PC-9 (cell line): ENCODE data around the gene BCL2L1. TPM values are rescaled to one million over a fixed set of nuclear protein-coding genes. Genes with fewer than 3 reads are reported as not detected.
A peak's percentile ranks its signal among the peaks of the same experiment; 100 is the strongest.
"Not testable (repeated sequence)": the region's sequence is repeated elsewhere in the genome, so short reads cannot be mapped to it uniquely, and the experiment has no call there.

Experiments used
- BruUV-seq: library from RNA; stranded (reverse); fragments of 400-500 nt; replicated peaks from 2 replicates; lab custom pipeline; 2021; lab: Mats Ljungman, UMichigan
- CTCF ChIA-PET: fragments of 300-600 bp; sonication (Branson Sonifier 250); formaldehyde crosslinking; loops from one replicate; lab custom pipeline; 2022; ENCODE audit warnings: antibody characterized with exemption; lab: Charles Lee
- POLR2A ChIA-PET: fragments of 300-600 bp; sonication (Branson Sonifier 250); formaldehyde crosslinking; loops from one replicate; lab custom pipeline; 2022; ENCODE audit warnings: antibody characterized with exemption; ENCODE audit not compliant: unreplicated experiment; lab: Charles Lee
- DNase-seq, 2 experiments: peaks; one replicate each; pipeline versions ENCODE4 v3.0.0 to v3.0.0-alpha.2; 2015 to 2022; ENCODE audit warnings: mixed read lengths in 1 of 2
- H2AFZ ChIP-seq: fragments of 200-600 bp; sonication (generic); 2 replicates; pipeline ENCODE4 v1.8.1; 2017; ENCODE audit warnings: antibody characterized with exemption
- H3F3A ChIP-seq: fragments of 200-600 bp; sonication (generic); 2 replicates; pipeline ENCODE4 v1.8.1; 2017; ENCODE audit warnings: antibody characterized with exemption, mild to moderate bottlenecking, low read depth; ENCODE audit not compliant: insufficient read depth
- H3K27ac ChIP-seq: fragments of 200-600 bp; sonication (generic); 2 replicates; pipeline ENCODE4 v1.6.1; 2016; ENCODE audit warnings: mixed run types
- H3K27me3 ChIP-seq: fragments of 200-600 bp; sonication (generic); 2 replicates; pipeline ENCODE4 v1.6.1; 2016; ENCODE audit warnings: low read depth, mixed run types; ENCODE audit not compliant: insufficient read depth
- H3K36me3 ChIP-seq: fragments of 200-600 bp; sonication (generic); 2 replicates; pipeline ENCODE4 v1.6.1; 2016; ENCODE audit warnings: low read depth, mixed run types
- H3K4me1 ChIP-seq: fragments of 200-600 bp; sonication (generic); replicated peaks from 2 replicates; pipeline ENCODE4 v1.6.1; 2016; ENCODE audit warnings: mixed run types; ENCODE audit not compliant: insufficient read depth
- H3K4me2 ChIP-seq: fragments of 200-600 bp; sonication (generic); 2 replicates; pipeline ENCODE4 v1.6.1; 2017; ENCODE audit warnings: mixed run types
- H3K4me3 ChIP-seq: fragments of 200-600 bp; sonication (generic); 2 replicates; pipeline ENCODE4 v1.6.1; 2016; ENCODE audit warnings: mixed run types
- H3K79me2 ChIP-seq: fragments of 200-600 bp; sonication (generic); 2 replicates; pipeline ENCODE4 v1.6.1; 2017; ENCODE audit warnings: low read depth, mixed run types
- H3K9me2 ChIP-seq: fragments of 200-600 bp; sonication (generic); 2 replicates; pipeline ENCODE4 v1.8.1; 2017; ENCODE audit warnings: mild to moderate bottlenecking; ENCODE audit not compliant: insufficient read depth
- H3K9me3 ChIP-seq: fragments of 200-600 bp; sonication (generic); 2 replicates; pipeline ENCODE4 v1.8.1; 2016; ENCODE audit warnings: low read depth; ENCODE audit not compliant: insufficient read depth
- H4K20me1 ChIP-seq: fragments of 200-600 bp; sonication (generic); 2 replicates; pipeline ENCODE4 v1.8.1; 2017; ENCODE audit not compliant: insufficient read depth
- CTCF ChIP-seq: fragments of 200-600 bp; sonication (generic); conservative IDR thresholded peaks from 2 replicates; pipeline ENCODE4 v1.6.1; 2017; ENCODE audit warnings: mixed run types, antibody characterized with exemption, mild to moderate bottlenecking, moderate library complexity
- EZH2 ChIP-seq: fragments of 200-600 bp; sonication (generic); IDR thresholded peaks from 2 replicates; pipeline ENCODE4 v1.8.0; 2017; ENCODE audit warnings: antibody characterized with exemption, low read depth
- intact Hi-C: fragments of 100-400 bp; cut with micrococcal nuclease; formaldehyde crosslinking; loops from one replicate; pipeline ENCODE4 v1.10.0; 2022; ENCODE audit not compliant: unreplicated experiment
- total RNA-seq: library from RNA; stranded (reverse); gene quantifications from 2 replicates; pipeline ENCODE4 v1.2.3, GENCODE V29; 2021

The BCL2L1 gene
- total RNA-seq, 1 experiment from 2014 or later = 125 TPM

- peaks cover 11% of the 10 kb centered on the region; the same call in 1 of the 2 replicates for H3K4me1 ChIP-seq
- no peaks in the 10 kb centered on the region for H3K9me2 ChIP-seq
- CTCF ChIA-PET = no interaction called here
- BruUV-seq = no TSS peak
- H3K79me2 ChIP-seq = peaks cover 95% of the 10 kb centered on the region
- no peak for TF ChIP-seq CTCF
- no peak for TF ChIP-seq EZH2
- no peak overlapping the region for H3K4me3 ChIP-seq
- no peaks in the 10 kb centered on the region for H3K27me3 ChIP-seq
- H4K20me1 ChIP-seq = peaks cover 73% of the 10 kb centered on the region
- DNase-seq = peak in 1 of 2 experiments; percentile 4
- intact Hi-C loops = no loop called here
- H3K4me2 ChIP-seq = no peak overlapping the region
- no peak overlapping the region for H3K27ac ChIP-seq
- H3K9me3 ChIP-seq = no peaks in the 10 kb centered on the region
- peaks cover 33% of the 10 kb centered on the region for H3K36me3 ChIP-seq
- H2AFZ ChIP-seq = no peak overlapping the region
- H3F3A ChIP-seq = peaks cover 81% of the 10 kb centered on the region
- POLR2A ChIA-PET = no interaction called here
Measured at GRCh38 chr20:31671324-31671723, 51.3 kb downstream of the BCL2L1 start.

DNA sequence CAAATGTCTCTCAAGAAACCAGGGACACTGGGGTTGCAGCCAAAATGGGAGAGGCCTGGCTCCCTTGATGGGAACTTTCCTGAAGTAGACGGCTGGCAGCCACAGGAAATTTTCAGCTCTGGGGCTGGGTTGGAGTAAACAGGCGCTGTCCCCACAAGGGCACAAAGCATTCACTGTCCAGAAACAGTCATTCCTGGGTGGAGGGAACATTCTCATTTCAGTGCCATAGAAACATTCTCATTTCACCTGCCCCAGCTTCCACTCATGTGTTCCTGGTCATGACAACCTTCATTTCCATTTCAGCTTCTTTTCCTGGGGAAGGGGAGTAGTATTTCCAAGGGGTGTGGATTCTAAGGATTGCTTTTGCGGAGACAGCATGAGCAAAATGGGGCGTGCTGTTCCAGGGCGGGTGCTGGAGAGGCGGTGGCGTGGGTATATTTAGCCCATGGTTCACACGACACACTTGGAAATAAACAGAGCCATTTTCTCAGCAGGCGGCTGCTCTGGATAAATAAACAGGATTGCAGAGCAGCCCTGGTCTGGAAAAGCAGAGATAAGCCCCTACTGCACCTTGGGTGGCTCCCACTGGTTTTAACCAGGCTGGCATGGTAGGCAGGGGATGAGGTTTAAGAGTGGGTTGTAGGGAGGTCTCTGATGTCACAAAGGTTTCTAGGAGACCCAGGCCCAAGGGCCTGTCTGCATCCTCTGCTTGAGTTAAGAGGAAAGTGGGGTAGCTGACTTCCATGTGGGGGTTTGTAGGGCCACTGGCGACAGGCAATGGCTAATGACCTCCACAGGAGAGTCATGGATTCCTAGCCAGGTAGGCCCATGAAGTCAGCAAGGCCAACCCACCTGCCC is 52.1 kb downstream of the BCL2L1 start:
- no peaks in the 10 kb centered on the region for H3K9me2 ChIP-seq
- no TSS peak for BruUV-seq
- CTCF ChIA-PET = no interaction called here
- no peak overlapping the region for H3K4me2 ChIP-seq
- H3K27me3 ChIP-seq = no peaks in the 10 kb centered on the region
- no peak for TF ChIP-seq EZH2
- TF ChIP-seq CTCF = no peak
- H3K4me1 ChIP-seq = peaks cover 18% of the 10 kb centered on the region
- H3F3A ChIP-seq = peaks cover 85% of the 10 kb centered on the region
- POLR2A ChIA-PET = interaction anchor here (0.6 to 0.7 kb wide), 2 partner anchors 49 to 54 kb away, joined by 4 to 6 read pairs; no protein-coding TSS in a partner anchor
- peaks cover 92% of the 10 kb centered on the region for H3K79me2 ChIP-seq
- no peaks in the 10 kb centered on the region for H3K9me3 ChIP-seq
- H3K36me3 ChIP-seq = peaks cover 32% of the 10 kb centered on the region
- peak in 1 of 2 experiments; percentile 15 for DNase-seq
- H2AFZ ChIP-seq = no peak overlapping the region
- no peak overlapping the region for H3K27ac ChIP-seq
- intact Hi-C loops = no loop called here
- H3K4me3 ChIP-seq = no peak overlapping the region
- peaks cover 73% of the 10 kb centered on the region for H4K20me1 ChIP-seq

- POLR2A ChIA-PET = no interaction called here
- intact Hi-C loops = no loop called here
- H4K20me1 ChIP-seq = peaks cover 68% of the 10 kb centered on the region
- CTCF ChIA-PET = no interaction called here
- peaks cover 28% of the 10 kb centered on the region for H3K36me3 ChIP-seq
- DNase-seq = peak in 1 of 2 experiments; percentile 12
- H3K4me3 ChIP-seq = no peak overlapping the region
- peak overlapping the region; percentile 24; the same call in 1 of the 2 replicates for H3K27ac ChIP-seq
- H3K79me2 ChIP-seq = peaks cover 85% of the 10 kb centered on the region
- peaks cover 25% of the 10 kb centered on the region for H3K4me1 ChIP-seq
- no peaks in the 10 kb centered on the region for H3K9me2 ChIP-seq
- no peak for TF ChIP-seq EZH2
- TF ChIP-seq CTCF = no peak
- no peak overlapping the region for H3K4me2 ChIP-seq
- H2AFZ ChIP-seq = no peak overlapping the region
- no peaks in the 10 kb centered on the region for H3K27me3 ChIP-seq
- BruUV-seq = no TSS peak
- H3F3A ChIP-seq = peaks cover 85% of the 10 kb centered on the region
- no peaks in the 10 kb centered on the region for H3K9me3 ChIP-seq
Measured at GRCh38 chr20:31669876-31670275, 52.8 kb downstream of the BCL2L1 start.

- H3K36me3 ChIP-seq = peaks cover 28% of the 10 kb centered on the region
- DNase-seq = peak in 1 of 2 experiments; percentile 13
- H3K4me2 ChIP-seq, intact Hi-C loops, BruUV-seq, H3K9me3 ChIP-seq, POLR2A ChIA-PET, CTCF ChIA-PET, H3K9me2 ChIP-seq, H3K27me3 ChIP-seq, H2AFZ ChIP-seq, H3K4me3 ChIP-seq: not testable (repeated sequence)
- H3K4me1 ChIP-seq = peaks cover 35% of the 10 kb centered on the region
- peaks cover 62% of the 10 kb centered on the region for H4K20me1 ChIP-seq
- peaks cover 91% of the 10 kb centered on the region for H3F3A ChIP-seq
- H3K27ac ChIP-seq = peak overlapping the region; percentile 32; the same call in 1 of the 2 replicates
- peaks cover 76% of the 10 kb centered on the region for H3K79me2 ChIP-seq
Measured at GRCh38 chr20:31668944-31669343, 53.7 kb downstream of the BCL2L1 start.
